Vagina (tissue), 2 donors: ENCODE data around the gene TMEM248. TPM values are rescaled to one million over a fixed set of nuclear protein-coding genes. Genes with fewer than 3 reads are reported as not detected.
"Not testable (repeated sequence)": the region's sequence is repeated elsewhere in the genome, so short reads cannot be mapped to it uniquely, and the experiment has no call there.

Experiments
- DNase-seq, 2 donors: peaks; one replicate each; pipeline ENCODE4 v3.0.0-alpha.2; 2017; ENCODE audit errors: extremely low spot score in 2 of 2
- H3K27ac ChIP-seq: fragments of 200-600 bp; sonication (generic); one replicate; pipeline ENCODE4 v1.5.1; 2019
- H3K27me3 ChIP-seq: fragments of 200-600 bp; sonication (generic); one replicate; pipeline ENCODE4 v1.5.1; 2019
- H3K36me3 ChIP-seq, 2 donors: fragments of 200-600 bp; sonication (generic); one replicate each; pipeline ENCODE4 v1.5.1; 2017 to 2019
- H3K4me1 ChIP-seq: fragments of 200-600 bp; sonication (generic); one replicate; pipeline ENCODE4 v1.5.1; 2019
- H3K4me3 ChIP-seq, 2 donors: fragments of 200-600 bp; sonication (generic); 1 replicate in 1 of 2; 2 replicates in 1 of 2; pipeline ENCODE4 v1.5.1; 2016 to 2019
- H3K9me3 ChIP-seq: fragments of 200-600 bp; sonication (generic); one replicate; pipeline ENCODE4 v1.5.1; 2019
- POLR2A ChIP-seq, 2 donors: fragments of 450-650 bp; IDR thresholded peaks; one replicate each; pipeline ENCODE4 v1.6.1; 2017; ENCODE audit warnings: antibody characterized with exemption in 2 of 2, mild to moderate bottlenecking in 2 of 2, moderate library complexity in 2 of 2
- POLR2AphosphoS5 ChIP-seq, 2 donors: sonication (generic); formaldehyde crosslinking; IDR thresholded peaks; one replicate each; pipeline ENCODE4 v1.9.0; 2017; ENCODE audit warnings: antibody characterized with exemption in 2 of 2, mild to moderate bottlenecking in 2 of 2, low read depth in 1 of 2; ENCODE audit not compliant: insufficient read depth in 1 of 2
- intact Hi-C: fragments of 100-400 bp; cut with DNase I; formaldehyde crosslinking; loops from one replicate; pipeline ENCODE4 v1.15.1; 2023
- total RNA-seq: library from RNA; depleted of rRNA; stranded (reverse); fragments of >200 nt; gene quantifications from one replicate; pipeline ENCODE4 v1.2.3, GENCODE V29; 2016
- TF ChIP-seq, protein P1 (sequence below), 3 experiments: fragments of 450-650 bp in 2 of 3; fragments of 200-600 bp in 1 of 3; sonication (generic) in 1 of 3; IDR thresholded peaks; one replicate each; pipeline ENCODE4 v1.5.1; 2017 to 2019; ENCODE audit warnings: antibody characterized with exemption in 3 of 3, mild to moderate bottlenecking in 2 of 3, moderate library complexity in 2 of 3

Gene TMEM248
- total RNA-seq, 1 donor from 2014 or later: 59.7 TPM

DNA sequence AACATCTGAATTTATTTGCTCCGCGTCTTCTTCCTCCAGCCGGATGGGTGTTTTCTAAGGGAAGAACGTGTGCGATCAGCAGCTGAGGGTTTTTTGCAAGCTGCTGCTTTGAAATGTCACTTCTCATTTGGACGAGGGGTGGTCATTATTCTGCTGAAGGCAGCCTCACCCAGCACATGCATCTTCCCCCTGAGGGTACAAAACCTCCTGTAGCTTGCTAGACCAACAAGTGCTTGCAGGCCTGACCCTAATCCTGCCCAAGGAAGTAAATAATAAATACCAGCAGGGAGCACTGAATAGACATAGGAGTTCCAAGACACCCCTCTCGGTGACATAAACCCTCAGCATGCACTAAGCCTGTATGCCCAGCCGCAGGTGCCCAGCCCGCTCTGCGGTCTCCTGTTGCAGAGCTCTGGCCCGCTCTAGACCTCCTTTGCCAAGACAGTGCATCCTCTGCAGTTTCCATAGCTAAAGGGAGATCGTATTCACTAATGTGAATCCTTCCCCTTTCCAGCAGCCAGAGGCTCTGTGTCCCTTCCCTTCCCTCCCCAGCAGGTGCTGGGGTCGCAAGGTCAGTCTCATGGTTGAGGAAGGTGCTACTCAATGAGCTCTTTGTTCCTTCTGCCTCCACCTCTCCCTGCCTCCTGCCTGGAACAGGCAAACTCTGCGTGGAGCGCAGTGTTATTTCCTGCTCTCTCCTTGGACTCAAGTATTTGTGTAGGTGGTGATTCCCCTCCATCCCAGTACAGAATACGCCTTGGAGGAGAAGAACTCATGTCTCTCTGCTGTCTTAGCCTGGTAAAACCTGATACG is 37.7 kb downstream of the TMEM248 start:
- no peak overlapping the region for H3K4me3 ChIP-seq
- intact Hi-C loops: no loop called here

DNA sequence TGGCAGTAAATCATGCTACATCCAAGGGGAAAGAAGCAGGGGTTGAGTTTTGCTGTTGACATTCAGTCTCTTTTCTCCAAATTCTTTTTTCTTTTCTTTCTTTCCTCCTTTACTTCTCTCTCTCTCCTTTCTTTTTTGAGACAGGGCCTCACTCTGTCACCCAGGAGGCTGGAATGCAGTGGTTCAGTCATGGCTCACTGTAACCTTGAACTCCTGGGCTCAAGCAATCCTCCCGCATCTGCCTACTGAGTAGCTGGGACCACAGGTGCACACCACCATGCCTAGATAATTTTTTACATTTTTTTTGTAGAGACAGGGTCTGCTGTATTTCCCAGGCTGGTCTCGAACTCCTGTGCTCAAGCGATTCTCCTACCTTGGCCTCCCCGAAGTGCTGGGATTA is 39.2 kb downstream of the TMEM248 start:
- no peaks in the 10 kb centered on the region for H3K27me3 ChIP-seq
- H3K4me3 ChIP-seq: no peak overlapping the region
- H3K36me3 ChIP-seq: peaks cover 0 to 33% of the 10 kb centered on the region in 2 donors
- H3K9me3 ChIP-seq: no peaks in the 10 kb centered on the region
- H3K27ac ChIP-seq: no peak overlapping the region
- TF ChIP-seq POLR2A (IDR thresholded peaks at IDR 0.05) (no peak), POLR2AphosphoS5 (IDR thresholded peaks at IDR 0.05; ENCODE audit: insufficient read depth in 1 of 2, low read depth in 1 of 2) (no peak)
- TF ChIP-seq, protein P1, sequence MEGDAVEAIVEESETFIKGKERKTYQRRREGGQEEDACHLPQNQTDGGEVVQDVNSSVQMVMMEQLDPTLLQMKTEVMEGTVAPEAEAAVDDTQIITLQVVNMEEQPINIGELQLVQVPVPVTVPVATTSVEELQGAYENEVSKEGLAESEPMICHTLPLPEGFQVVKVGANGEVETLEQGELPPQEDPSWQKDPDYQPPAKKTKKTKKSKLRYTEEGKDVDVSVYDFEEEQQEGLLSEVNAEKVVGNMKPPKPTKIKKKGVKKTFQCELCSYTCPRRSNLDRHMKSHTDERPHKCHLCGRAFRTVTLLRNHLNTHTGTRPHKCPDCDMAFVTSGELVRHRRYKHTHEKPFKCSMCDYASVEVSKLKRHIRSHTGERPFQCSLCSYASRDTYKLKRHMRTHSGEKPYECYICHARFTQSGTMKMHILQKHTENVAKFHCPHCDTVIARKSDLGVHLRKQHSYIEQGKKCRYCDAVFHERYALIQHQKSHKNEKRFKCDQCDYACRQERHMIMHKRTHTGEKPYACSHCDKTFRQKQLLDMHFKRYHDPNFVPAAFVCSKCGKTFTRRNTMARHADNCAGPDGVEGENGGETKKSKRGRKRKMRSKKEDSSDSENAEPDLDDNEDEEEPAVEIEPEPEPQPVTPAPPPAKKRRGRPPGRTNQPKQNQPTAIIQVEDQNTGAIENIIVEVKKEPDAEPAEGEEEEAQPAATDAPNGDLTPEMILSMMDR (IDR thresholded peaks at IDR 0.05): no peak
- H3K4me1 ChIP-seq: no peaks in the 10 kb centered on the region
- DNase-seq: no peak
- intact Hi-C loops: no loop called here

More for the DNA sequence above, 37.7 kb downstream of the TMEM248 start:
- Histone ChIP-seq H3K9me3 (no peaks in the 10 kb centered on the region), H3K27ac (no peak overlapping the region), H3K4me1 (no peaks in the 10 kb centered on the region), H3K36me3 (peaks cover 0 to 45% of the 10 kb centered on the region in 2 donors), H3K27me3 (no peaks in the 10 kb centered on the region)
- DNase-seq: no peak
- TF ChIP-seq, protein P1 (IDR thresholded peaks at IDR 0.05): no peak
- no peak for TF ChIP-seq POLR2A (IDR thresholded peaks at IDR 0.05)
- TF ChIP-seq POLR2AphosphoS5 (IDR thresholded peaks at IDR 0.05; ENCODE audit: insufficient read depth in 1 of 2, low read depth in 1 of 2): no peak

DNA sequence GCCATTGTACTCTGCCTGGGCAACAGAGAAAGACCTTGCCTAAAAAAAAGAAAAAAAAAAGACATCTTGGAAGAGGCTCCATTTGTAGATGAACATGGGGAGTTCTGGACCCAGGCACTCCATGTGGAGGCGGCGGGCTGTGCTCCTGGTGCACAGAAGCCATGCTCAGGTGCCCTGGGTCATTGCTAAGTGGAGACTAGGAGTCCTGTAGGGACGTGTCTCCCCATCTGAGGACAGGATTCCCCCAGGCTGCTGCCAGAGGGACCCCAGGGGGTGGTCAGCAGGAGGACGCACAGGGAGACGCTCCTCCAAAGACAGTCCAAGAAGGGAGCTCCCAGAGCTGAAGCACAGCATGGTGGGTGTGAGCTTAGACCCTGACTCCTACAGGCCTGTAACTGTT is 40.1 kb downstream of the TMEM248 start:
- H3K36me3 ChIP-seq: peaks cover 0 to 24% of the 10 kb centered on the region in 2 donors
- H3K4me3 ChIP-seq: no peak overlapping the region
- H3K27ac ChIP-seq: no peak overlapping the region
- H3K9me3 ChIP-seq: no peaks in the 10 kb centered on the region
- intact Hi-C loops: no loop called here
- no peaks in the 10 kb centered on the region for H3K27me3 ChIP-seq
- H3K4me1 ChIP-seq: no peaks in the 10 kb centered on the region
- TF ChIP-seq, protein P1 (IDR thresholded peaks at IDR 0.05): no peak
- TF ChIP-seq POLR2AphosphoS5 (IDR thresholded peaks at IDR 0.05; ENCODE audit: insufficient read depth in 1 of 2, low read depth in 1 of 2) (no peak), POLR2A (IDR thresholded peaks at IDR 0.05) (no peak)
- no peak for DNase-seq

DNA sequence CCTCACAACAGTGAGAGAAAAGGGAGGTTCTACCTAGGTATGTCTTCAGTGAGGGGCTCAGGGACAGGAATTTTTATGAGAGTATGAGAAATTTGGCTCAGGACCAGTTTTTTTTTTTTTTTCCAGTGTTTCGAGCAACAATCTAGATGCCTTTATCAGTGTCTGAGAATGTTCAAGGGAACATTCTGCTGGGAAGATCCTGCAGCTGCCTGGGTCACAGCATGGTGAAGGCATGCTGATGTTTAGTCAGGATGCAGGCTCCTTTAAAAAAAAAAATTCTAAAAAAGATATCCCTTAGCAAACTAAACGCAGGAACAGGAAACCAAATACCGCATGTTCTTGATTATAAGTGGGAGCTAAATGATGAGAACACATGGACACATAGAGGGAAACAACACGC is 43.4 kb downstream of the TMEM248 start:
- H3K36me3 ChIP-seq: peaks cover 0 to under 1% of the 10 kb centered on the region in 2 donors
- H3K27me3 ChIP-seq: no peaks in the 10 kb centered on the region
- no peaks in the 10 kb centered on the region for H3K4me1 ChIP-seq
- no peak overlapping the region for H3K27ac ChIP-seq
- no peak for DNase-seq
- no peak overlapping the region for H3K4me3 ChIP-seq
- no peak for TF ChIP-seq POLR2AphosphoS5 (IDR thresholded peaks at IDR 0.05; ENCODE audit: insufficient read depth in 1 of 2, low read depth in 1 of 2)
- TF ChIP-seq, protein P1 (IDR thresholded peaks at IDR 0.05): no peak
- no peak for TF ChIP-seq POLR2A (IDR thresholded peaks at IDR 0.05)
- no peaks in the 10 kb centered on the region for H3K9me3 ChIP-seq
- intact Hi-C loops: no loop called here

DNA sequence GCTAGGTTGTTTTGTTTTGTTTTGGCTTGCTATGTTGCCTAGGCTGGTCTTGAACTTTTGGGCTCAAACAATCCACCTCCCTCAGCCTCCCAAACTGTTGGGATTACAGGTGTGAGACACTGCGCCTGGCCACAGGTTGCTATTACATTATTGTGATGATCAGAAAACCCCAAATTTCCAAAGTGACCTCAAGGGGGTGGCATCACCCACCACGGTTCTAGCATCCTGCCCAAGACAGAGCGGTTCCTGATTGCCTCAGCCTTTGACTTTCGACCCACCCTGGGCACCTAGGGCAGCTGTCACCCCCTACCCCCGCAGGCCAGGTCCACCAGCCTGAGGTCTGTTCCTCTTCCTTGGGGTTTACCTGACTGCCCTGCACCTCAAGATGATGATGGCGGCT is 46.0 kb downstream of the TMEM248 start:
- Histone ChIP-seq H3K27me3 (no peaks in the 10 kb centered on the region), H3K4me1 (no peaks in the 10 kb centered on the region), H3K4me3 (no peak overlapping the region), H3K36me3 (no peaks in the 10 kb centered on the region), H3K27ac (no peak overlapping the region), H3K9me3 (no peaks in the 10 kb centered on the region)
- intact Hi-C loops: no loop called here
- no peak for DNase-seq
- no peak for TF ChIP-seq POLR2AphosphoS5 (IDR thresholded peaks at IDR 0.05; ENCODE audit: insufficient read depth in 1 of 2, low read depth in 1 of 2)
- no peak for TF ChIP-seq POLR2A (IDR thresholded peaks at IDR 0.05)
- TF ChIP-seq, protein P1 (IDR thresholded peaks at IDR 0.05): no peak

DNA sequence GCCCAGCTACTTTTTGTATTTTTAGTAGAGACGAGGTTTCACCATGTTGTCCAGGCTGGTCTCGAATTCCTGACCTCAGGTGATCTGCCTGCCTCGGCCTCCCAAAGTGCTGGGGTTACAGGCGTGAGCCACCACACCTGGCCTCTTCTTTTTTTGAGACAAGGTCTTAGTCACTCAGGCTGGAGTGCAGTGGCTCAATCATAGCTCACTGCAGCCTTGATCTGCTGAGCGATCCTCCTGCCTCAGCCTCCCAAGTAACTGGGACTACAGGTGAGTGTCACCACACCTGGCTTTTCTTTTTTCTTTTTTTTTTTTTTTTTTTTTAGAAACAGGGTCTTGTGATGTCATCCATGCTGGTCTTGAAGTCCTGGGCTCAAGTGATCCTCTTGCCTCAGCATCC is 48.0 kb downstream of the TMEM248 start:
- H3K27ac ChIP-seq, H3K36me3 ChIP-seq, H3K9me3 ChIP-seq, H3K4me1 ChIP-seq, DNase-seq, intact Hi-C loops, H3K27me3 ChIP-seq, H3K4me3 ChIP-seq: not testable (repeated sequence)
